BLaER1 treated with 17β-estradiol and CSF1 and Interleukin-3, amounts not matched to agents 10 nM and 100 nM (cell line): ENCODE measurements around the gene PTPRM.

Source experiments
- H3K27ac ChIP-seq, 11 experiments: shearing (Covaris generic); formaldehyde crosslinking; 2 replicates each; pipeline ENCODE4 v1.8.1; 2022
- H3K27me3 ChIP-seq, 11 experiments: shearing (Covaris generic); formaldehyde crosslinking; 2 replicates each; pipeline ENCODE4 v1.8.1; 2022
- H3K36me3 ChIP-seq, 11 experiments: shearing (Covaris generic); formaldehyde crosslinking; 2 replicates each; pipeline ENCODE4 v1.8.1; 2022
- H3K4me1 ChIP-seq, 10 experiments: shearing (Covaris generic); formaldehyde crosslinking; 2 replicates each; pipeline ENCODE4 v1.8.1; 2022
- H3K4me2 ChIP-seq, 11 experiments: shearing (Covaris generic); formaldehyde crosslinking; 2 replicates each; pipeline ENCODE4 v1.8.1; 2022
- H3K4me3 ChIP-seq, 10 experiments: shearing (Covaris generic); formaldehyde crosslinking; 2 replicates each; pipeline ENCODE4 v1.8.1; 2022
- H3K9ac ChIP-seq, 11 experiments: shearing (Covaris generic); formaldehyde crosslinking; 2 replicates each; pipeline ENCODE4 v1.8.1; 2022
- H3K9me3 ChIP-seq, 11 experiments: shearing (Covaris generic); formaldehyde crosslinking; replicated peaks in 1 of 11; 2 replicates each; pipeline ENCODE4 v1.8.1; 2022
- H4K20me1 ChIP-seq, 11 experiments: shearing (Covaris generic); formaldehyde crosslinking; 2 replicates each; pipeline ENCODE4 v1.8.1; 2022
- Cebpa-rat ChIP-seq, 11 experiments: shearing (Covaris generic); IDR thresholded peaks; 2 replicates each; pipeline ENCODE4 v1.8.1; 2022

PTPRM gene

GRCh38 chr18:7537145-7537544, 30.0 kb upstream of the PTPRM start:
- H3K36me3 ChIP-seq = no peaks in the 10 kb centered on the region
- H4K20me1 ChIP-seq = no peaks in the 10 kb centered on the region
- H3K4me1 ChIP-seq = no peaks in the 10 kb centered on the region
- H3K4me3 ChIP-seq = no peak overlapping the region
- H3K4me2 ChIP-seq = no peak overlapping the region
- H3K9me3 ChIP-seq = 0 out of 22 replicates have a peak, but pooled peaks cover 0 to 4% (median 0%) of the 10 kb centered on the region in 11 experiments
- no peaks in the 10 kb centered on the region for H3K27me3 ChIP-seq
- TF ChIP-seq Cebpa-rat (IDR thresholded peaks at IDR 0.05) = no peak
- H3K9ac ChIP-seq = no peak overlapping the region
- no peak overlapping the region for H3K27ac ChIP-seq

GRCh38 chr18:7541835-7542234, 25.3 kb upstream of the PTPRM start:
- Histone ChIP-seq H3K4me2 (no peak overlapping the region), H3K9me3 (0 out of 22 replicates have a peak, but pooled peaks cover 0 to 4% (median 0%) of the 10 kb centered on the region in 11 experiments), H3K9ac (no peak overlapping the region), H3K27ac (no peak overlapping the region), H4K20me1 (no peaks in the 10 kb centered on the region), H3K36me3 (no peaks in the 10 kb centered on the region), H3K4me3 (no peak overlapping the region), H3K27me3 (no peaks in the 10 kb centered on the region), H3K4me1 (no peaks in the 10 kb centered on the region)
- TF ChIP-seq Cebpa-rat (IDR thresholded peaks at IDR 0.05) = no peak

- no peaks in the 10 kb centered on the region for H3K36me3 ChIP-seq
- no peaks in the 10 kb centered on the region for H4K20me1 ChIP-seq
- H3K4me3 ChIP-seq = no peak overlapping the region
- no peak for TF ChIP-seq Cebpa-rat (IDR thresholded peaks at IDR 0.05)
- H3K27me3 ChIP-seq = no peaks in the 10 kb centered on the region
- H3K9me3 ChIP-seq = no peaks in the 10 kb centered on the region
- no peaks in the 10 kb centered on the region for H3K4me1 ChIP-seq
- no peak overlapping the region for H3K9ac ChIP-seq
- no peak overlapping the region for H3K4me2 ChIP-seq
- no peak overlapping the region for H3K27ac ChIP-seq
Observed at GRCh38 chr18:7544686-7545085, 22.4 kb upstream of the PTPRM start.

- H3K36me3 ChIP-seq = no peaks in the 10 kb centered on the region
- no peaks in the 10 kb centered on the region for H3K4me1 ChIP-seq
- H3K4me3 ChIP-seq = no peak overlapping the region
- H3K9me3 ChIP-seq = no peaks in the 10 kb centered on the region
- no peak for TF ChIP-seq Cebpa-rat (IDR thresholded peaks at IDR 0.05)
- no peaks in the 10 kb centered on the region for H4K20me1 ChIP-seq
- no peaks in the 10 kb centered on the region for H3K27me3 ChIP-seq
- H3K4me2 ChIP-seq = no peak overlapping the region
- no peak overlapping the region for H3K27ac ChIP-seq
- H3K9ac ChIP-seq = no peak overlapping the region
Observed at GRCh38 chr18:7545734-7546133, 21.4 kb upstream of the PTPRM start.

- Histone ChIP-seq H3K4me1 (peaks cover 0 to 5% (median 0%) of the 10 kb centered on the region in 10 experiments; a peak in 1 of 20 replicates), H3K4me2 (no peak overlapping the region), H3K9ac (no peak overlapping the region), H3K36me3 (no peaks in the 10 kb centered on the region), H3K27me3 (no peaks in the 10 kb centered on the region), H4K20me1 (no peaks in the 10 kb centered on the region), H3K27ac (no peak overlapping the region), H3K9me3 (peaks cover 0 to 4% (median 0%) of the 10 kb centered on the region in 11 experiments; a peak in 1 of 22 replicates), H3K4me3 (no peak overlapping the region)
- TF ChIP-seq Cebpa-rat (IDR thresholded peaks at IDR 0.05) = no peak
Observed at GRCh38 chr18:7548221-7548620, 18.9 kb upstream of the PTPRM start.

- no peak for TF ChIP-seq Cebpa-rat (IDR thresholded peaks at IDR 0.05)
- no peak overlapping the region for H3K27ac ChIP-seq
- no peak overlapping the region for H3K4me2 ChIP-seq
- H3K27me3 ChIP-seq = no peaks in the 10 kb centered on the region
- H3K4me1 ChIP-seq = peaks cover 0 to 5% (median 0%) of the 10 kb centered on the region in 10 experiments; a peak in 1 of 20 replicates
- no peaks in the 10 kb centered on the region for H4K20me1 ChIP-seq
- H3K9me3 ChIP-seq = peaks cover 0 to 4% (median 0%) of the 10 kb centered on the region in 11 experiments; a peak in 1 of 22 replicates
- no peak overlapping the region for H3K4me3 ChIP-seq
- no peak overlapping the region for H3K9ac ChIP-seq
- H3K36me3 ChIP-seq = no peaks in the 10 kb centered on the region
Observed at GRCh38 chr18:7548721-7549120, 18.4 kb upstream of the PTPRM start.

GRCh38 chr18:7557973-7558372, 9.1 kb upstream of the PTPRM start:
- H3K9me3 ChIP-seq = no peaks in the 10 kb centered on the region
- H3K4me1 ChIP-seq = peaks cover 0 to 10% (median 0%) of the 10 kb centered on the region in 10 experiments; a peak in 3 of 20 replicates
- H4K20me1 ChIP-seq = no peaks in the 10 kb centered on the region
- H3K36me3 ChIP-seq = no peaks in the 10 kb centered on the region
- no peak overlapping the region for H3K4me2 ChIP-seq
- H3K27me3 ChIP-seq = no peaks in the 10 kb centered on the region
- no peak overlapping the region for H3K4me3 ChIP-seq
- TF ChIP-seq Cebpa-rat (IDR thresholded peaks at IDR 0.05) = no peak
- no peak overlapping the region for H3K27ac ChIP-seq
- H3K9ac ChIP-seq = no peak overlapping the region

- Histone ChIP-seq H3K36me3 (no peaks in the 10 kb centered on the region), H3K4me2 (no peak overlapping the region), H3K4me3 (no peak overlapping the region), H4K20me1 (no peaks in the 10 kb centered on the region), H3K4me1 (peaks cover 0 to 10% (median 0%) of the 10 kb centered on the region in 10 experiments; a peak in 3 of 20 replicates), H3K9me3 (no peaks in the 10 kb centered on the region), H3K9ac (no peak overlapping the region), H3K27ac (no peak overlapping the region), H3K27me3 (no peaks in the 10 kb centered on the region)
- TF ChIP-seq Cebpa-rat (IDR thresholded peaks at IDR 0.05) = no peak
Observed at GRCh38 chr18:7558769-7559168, 8.3 kb upstream of the PTPRM start.

- H4K20me1 ChIP-seq = no peaks in the 10 kb centered on the region
Observed at GRCh38 chr18:7559709-7560319, 7.3 kb upstream of the PTPRM start.

GRCh38 chr18:7561909-7562460, 5.1 kb upstream of the PTPRM start:
- Histone ChIP-seq H3K36me3 (no peaks in the 10 kb centered on the region), H4K20me1 (peaks cover 0 to 4% (median 0%) of the 10 kb centered on the region in 11 experiments; a peak in 2 of 22 replicates), H3K27ac (no peak overlapping the region), H3K9ac (no peak overlapping the region), H3K27me3 (peaks cover 17 to 28% (median 26%) of the 10 kb centered on the region in 11 experiments), H3K4me2 (peak overlapping the region in 2 of 11 experiments; percentile 10 to 21; a peak in 3 of 22 replicates), H3K4me1 (peaks cover 0 to 19% (median 6%) of the 10 kb centered on the region in 10 experiments; a peak in 8 of 20 replicates), H3K4me3 (no peak overlapping the region), H3K9me3 (no peaks in the 10 kb centered on the region)
- TF ChIP-seq Cebpa-rat (IDR thresholded peaks at IDR 0.05) = no peak

More at GRCh38 chr18:7559709-7560319, 7.3 kb upstream of the PTPRM start:
- no peaks in the 10 kb centered on the region for H3K36me3 ChIP-seq
- H3K4me1 ChIP-seq = peaks cover 0 to 10% (median 0%) of the 10 kb centered on the region in 10 experiments; a peak in 3 of 20 replicates
- H3K9ac ChIP-seq = no peak overlapping the region
- no peak overlapping the region for H3K4me2 ChIP-seq
- H3K27me3 ChIP-seq = peaks cover 4 to 7% (median 5%) of the 10 kb centered on the region in 11 experiments
- TF ChIP-seq Cebpa-rat (IDR thresholded peaks at IDR 0.05) = no peak
- no peaks in the 10 kb centered on the region for H3K9me3 ChIP-seq
- no peak overlapping the region for H3K27ac ChIP-seq
- no peak overlapping the region for H3K4me3 ChIP-seq
